HG02973 (cell line): Measurements from ENCODE around the gene ZNF415.
"Not testable (repeated sequence)": the region's sequence is repeated elsewhere in the genome, so short reads cannot be mapped to it uniquely, and the experiment has no call there.

Experiments
- ATAC-seq: cut with Tn5 transposase; IDR thresholded peaks from one replicate; pipeline ENCODE4 v1.9.1; 2021; ENCODE audit warnings: moderate library complexity; ENCODE audit not compliant: unreplicated experiment

Gene ZNF415

DNA sequence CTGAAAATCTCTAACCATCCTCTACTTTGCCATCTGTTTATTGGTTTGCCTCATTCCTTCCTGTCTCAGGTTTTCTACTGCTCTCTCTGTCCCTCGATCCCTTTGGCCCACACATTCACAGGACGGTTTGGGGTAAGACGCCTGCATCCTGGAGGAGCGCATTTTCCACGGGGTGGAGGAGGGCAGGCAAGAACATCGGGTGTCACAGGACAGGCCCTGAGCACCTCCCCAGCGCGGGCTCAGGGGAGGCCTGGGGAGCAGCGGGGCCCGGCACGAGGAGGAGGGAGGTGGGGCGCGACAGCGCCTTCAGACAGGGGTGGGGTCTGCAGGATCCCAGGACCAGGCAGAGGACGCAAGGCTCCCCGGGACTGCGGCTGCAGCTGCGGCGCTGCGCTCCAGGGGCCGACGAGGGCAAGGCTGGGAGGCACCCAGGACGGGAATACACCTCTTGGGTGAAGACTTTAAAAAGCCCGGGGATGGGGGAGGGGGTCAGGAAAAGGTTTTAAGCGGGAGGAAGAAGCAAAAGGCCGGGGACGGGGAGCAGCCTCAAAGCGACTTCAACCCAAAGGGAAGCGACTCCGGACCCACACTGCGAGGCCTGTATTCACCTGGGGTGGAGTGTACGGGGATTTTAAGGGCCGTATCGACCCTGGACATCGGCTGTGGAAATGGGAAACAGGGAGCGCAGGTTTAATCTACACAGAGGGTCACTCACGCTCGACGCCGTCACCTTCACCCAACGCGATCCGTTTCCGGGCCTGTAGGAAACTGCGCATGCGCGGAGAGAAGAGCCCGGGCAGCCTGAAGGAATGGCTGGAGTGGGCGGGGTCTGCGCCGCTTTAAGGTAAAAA is at the start of gene ZNF415:
Gene ZNF415 (minus strand): TSS at position 770 of the 851 bp plus-strand sequence. CDS start 10,234 bp downstream, outside the sequence.
- no peak for ATAC-seq

DNA sequence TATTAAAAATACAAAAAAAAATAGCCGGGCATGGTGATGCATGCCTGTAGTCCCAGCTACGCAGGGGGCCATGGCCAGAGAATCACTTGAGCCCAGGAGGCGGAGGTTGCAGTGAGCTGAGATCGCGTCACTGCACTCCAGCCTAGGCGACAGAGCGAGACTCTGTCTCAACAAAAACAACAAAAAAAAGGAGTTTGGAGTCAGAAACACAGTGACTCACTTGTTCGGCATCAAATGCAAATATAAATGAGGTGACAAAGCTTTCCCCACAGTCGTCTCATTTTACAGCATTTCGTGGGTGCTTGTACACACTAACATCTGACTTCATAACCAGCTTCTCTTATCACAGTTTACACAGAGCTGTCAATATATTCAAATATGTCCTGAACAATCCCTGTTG is 49.5 kb upstream of the ZNF415 start:
- no peak for ATAC-seq

DNA sequence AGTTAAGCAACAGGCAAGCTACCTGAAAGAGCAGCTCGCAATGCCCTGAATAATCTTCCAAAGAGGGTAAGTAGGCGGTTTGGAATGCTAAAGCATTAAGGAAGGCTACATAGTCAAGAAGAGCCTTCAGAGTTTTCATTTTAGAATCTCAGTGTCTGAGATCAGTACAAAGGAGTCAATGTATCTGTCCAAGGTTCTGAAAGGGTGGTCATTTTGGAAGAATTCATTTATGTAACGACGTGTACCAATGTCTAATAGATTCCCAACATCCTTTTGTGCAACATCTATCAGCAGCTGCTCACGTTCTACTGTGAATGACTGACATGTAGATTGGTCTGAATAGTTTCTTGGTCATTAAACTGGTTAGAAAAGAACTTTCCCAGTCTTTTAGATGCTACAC is 45.3 kb upstream of the ZNF415 start:
- ATAC-seq, result no peak

DNA sequence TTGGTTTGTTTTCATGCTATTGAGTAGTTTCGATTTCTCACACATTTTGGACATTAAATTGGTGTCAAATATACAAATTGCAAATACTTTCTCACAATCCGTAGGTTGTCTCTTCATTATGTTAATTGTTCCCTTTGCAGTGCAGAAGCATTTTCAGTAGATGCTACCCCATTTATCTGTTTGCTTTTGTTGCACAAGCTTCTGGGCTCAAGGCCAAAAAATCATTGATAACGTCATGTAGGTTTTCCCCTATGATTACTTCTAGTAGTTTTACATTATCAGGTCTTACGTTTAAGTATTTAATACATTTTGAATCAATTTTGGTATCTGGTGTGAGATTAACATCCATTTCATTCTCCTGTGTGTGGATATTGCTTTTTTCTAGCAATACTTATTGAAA is 40.2 kb upstream of the ZNF415 start:
- no peak for ATAC-seq

DNA sequence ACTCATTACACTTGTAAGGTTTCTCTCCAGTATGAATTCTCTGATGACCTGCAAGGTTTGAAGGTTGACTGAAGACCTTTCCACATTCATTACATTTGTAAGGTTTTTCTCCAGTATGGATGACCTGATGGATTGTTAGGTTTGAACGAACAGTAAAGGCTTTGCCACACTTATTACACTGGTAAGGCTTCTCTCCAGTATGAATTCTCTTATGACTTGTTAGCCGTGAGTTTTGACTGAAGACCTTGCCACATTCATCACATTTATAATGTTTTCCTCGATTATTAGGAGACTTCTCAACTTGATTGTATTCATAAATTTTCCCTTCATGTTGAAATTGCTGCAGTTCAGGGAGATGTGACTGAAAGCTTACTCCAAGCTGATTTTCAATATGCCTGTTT is 33.0 kb upstream of the ZNF415 start:
- ATAC-seq, result no peak

DNA sequence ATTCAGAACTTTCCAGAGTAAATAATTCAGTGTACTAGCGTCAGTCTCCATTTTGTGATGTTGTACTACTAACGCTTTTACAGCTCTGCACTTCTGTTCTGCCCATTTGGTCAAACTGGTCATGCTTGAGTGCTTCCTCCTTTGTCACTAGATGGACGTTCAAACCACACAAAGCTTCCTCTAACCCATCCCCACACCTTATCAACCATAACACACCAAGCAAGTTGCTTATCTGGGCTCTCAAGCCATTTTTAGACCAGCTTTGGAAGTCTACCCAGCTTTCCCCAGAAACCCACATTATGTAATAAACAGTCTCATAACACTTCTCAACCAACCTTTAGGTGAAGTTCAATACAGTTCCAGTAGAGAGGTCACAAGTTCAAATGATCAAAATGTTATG is 28.4 kb upstream of the ZNF415 start:
- no peak for ATAC-seq

DNA sequence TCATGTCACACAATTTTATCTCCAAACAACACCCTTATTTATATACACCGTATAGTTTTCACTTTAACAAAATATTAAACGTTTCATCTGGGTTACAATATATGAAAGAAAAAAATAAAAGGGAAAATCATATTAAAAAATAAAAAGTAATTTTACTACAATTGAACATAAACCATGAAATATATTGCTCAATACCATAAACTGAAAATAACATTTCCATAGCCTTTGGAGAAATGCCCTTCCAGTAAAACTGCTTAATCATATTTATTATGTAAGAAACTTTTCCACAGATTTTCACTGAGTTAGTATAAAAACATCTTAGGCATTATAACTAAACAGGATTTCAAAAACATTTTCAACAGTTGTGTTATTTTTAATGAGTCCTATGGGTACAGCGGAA is 27.6 kb upstream of the ZNF415 start:
- ATAC-seq, result no peak

DNA sequence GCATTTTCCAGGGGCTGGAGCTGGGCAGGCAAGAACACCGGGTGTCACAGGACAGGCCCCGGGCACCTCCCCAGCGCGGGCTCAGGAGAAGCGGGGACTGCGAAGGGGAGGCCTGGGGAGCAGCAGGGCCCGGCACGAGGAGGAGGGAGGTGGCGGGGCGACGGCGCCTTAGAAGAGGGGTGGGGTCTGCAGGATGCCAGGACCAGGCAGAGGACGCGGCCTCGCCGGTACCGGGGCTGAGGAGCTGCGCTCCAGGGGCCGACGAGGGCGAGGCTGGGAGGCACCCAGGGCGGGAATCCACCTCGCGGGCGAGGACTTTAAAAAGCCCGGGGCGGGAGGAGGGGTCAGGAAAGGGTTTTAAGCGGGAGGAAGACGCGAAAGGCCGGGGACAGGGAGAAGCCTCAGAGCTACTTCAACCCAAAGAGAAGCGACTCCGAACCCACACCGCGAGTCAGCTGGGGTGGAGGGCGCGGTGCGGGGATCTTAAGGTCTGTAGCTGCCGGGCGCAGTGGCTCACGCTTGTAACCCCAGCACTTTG is 25.5 kb upstream of the ZNF415 start:
- no peak for ATAC-seq

DNA sequence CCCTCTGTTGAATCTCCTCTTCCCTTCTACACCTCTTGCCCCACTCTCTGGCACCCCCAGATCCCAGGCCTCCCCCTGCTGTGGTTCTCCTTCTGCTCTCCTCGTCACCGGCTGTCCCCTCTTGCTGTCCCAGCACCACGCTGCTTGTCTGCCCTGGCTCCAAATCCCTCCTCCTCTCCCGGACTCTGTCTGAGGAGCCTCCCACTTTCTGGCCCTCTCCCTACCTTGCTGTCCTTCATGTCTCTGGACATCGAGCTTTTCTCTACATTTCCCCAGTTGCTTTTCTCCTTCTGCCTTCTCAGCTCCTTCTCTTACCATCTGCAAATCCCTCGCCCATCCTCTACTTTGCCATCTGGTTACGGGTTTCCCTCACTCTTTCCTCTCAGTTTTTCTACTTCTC is 24.9 kb upstream of the ZNF415 start:
- ATAC-seq, result no peak

DNA sequence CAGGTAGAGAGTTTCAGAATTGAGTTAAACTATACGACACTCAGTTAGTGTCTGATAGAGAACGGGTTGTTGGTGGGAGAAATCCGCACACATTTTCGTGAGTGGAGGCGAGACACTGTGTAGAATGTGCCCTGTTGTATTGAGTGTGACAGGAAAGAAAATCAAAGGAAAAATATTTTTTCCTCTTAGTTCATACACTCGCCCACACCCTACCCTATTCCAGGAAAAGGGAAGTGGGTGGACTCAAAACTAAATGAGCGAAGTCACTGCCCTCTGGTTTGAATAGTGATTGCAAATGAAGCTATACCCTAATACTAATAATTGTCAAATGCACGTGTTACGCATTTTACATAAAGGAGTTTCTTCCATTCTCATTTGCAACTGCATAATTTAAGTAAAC is 24.1 kb upstream of the ZNF415 start:
- no peak for ATAC-seq

DNA sequence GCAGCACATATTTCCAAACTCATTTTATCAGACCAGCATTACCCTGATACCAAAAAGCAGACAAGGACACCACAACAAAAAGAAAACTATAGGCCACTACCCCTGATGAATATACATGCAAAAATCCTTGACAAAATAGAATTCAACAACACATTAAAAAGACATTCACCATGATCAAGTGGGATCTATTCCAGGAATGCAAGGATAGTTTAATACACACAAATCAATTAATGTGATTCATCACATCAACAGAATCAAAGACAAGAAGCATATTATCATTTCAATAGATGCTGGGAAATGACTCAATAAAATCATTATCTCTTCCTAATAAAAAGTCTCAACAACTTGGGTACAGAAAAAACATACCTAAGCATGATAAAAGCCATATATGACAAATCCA is 14.9 kb upstream of the ZNF415 start:
- no peak for ATAC-seq

DNA sequence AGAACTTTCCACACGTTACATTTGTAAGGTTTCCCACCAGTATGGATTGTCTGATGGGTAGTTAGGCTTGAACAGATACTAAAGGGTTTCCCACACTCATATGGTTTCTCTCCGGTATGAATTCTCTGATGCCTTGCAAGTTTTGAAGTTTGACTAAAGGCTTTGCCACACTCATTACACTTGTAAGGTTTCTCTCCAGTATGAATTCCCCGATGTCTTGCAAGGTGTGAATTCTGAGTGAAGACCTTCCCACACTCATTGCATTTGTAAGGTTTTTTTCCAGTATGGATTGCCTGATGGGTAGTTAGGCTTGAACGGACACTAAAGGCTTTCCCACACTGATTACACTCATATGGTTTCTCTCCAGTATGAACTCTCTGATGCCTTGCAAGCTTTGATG is 7.6 kb upstream of the ZNF415 start:
- ATAC-seq, result no peak

DNA sequence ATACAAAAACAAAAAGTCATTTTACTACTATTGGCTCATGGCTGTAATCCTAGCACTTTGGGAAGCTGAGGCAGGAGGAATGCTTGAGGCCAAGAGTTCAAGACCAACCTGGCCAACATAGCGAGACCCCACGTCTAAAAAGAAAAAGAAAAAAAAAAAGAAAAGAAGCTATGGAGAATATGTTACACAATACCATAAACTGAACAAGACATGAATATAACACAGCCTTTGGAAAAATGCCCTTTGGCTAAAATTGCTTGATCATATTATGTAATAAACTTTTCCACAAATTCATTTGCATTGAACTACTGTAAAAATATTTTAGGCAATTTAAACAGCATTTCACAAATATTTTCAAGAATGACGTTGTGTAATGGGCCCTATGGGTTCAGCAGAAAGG is 3.7 kb upstream of the ZNF415 start:
- ATAC-seq, result no peak

DNA sequence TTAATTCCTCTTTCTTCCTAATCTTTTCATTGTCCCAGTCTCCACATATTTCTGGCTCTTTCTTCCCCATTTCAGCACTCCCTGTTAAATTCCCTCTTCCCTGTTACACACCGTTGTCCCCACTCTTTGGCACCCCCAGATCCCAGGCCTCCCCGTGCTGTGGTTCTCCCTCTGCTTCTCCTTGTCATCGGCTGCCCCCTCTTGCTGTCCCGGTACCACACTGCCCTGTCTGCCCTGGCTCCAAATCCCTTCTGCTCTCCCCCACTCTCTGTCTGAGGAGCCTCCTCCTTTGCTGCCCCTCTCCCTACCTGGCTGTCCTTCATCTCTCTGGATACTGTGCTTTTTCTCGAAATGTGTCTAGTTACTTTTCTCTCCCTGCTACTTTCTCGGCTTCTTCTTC is 983 bp downstream of the ZNF415 start:
- no peak for ATAC-seq

DNA sequence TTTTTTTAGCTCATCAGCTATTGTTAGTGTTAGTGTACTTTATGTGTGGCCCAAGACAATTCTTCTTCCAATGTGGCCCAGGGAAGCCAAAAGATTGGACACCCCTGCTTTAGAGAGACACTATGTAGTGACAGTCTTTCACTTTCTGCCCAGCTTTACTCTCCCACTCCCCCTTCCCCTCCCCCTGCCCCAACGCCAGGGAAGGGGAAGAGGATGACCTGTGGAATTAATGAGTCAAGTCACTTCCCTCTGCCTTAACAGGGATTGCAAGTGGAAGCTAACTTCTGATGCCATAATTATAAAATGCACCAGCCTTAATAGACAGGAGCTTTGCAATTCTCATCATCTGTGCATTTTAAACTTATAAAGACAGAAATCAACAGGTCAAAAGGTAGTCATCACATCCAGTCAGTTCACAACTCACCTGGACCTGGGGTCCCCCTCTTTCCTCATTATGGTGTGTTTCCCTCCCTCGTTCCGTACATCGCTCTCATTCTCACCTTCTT is 1.6 kb downstream of the ZNF415 start:
- ATAC-seq, result no peak

DNA sequence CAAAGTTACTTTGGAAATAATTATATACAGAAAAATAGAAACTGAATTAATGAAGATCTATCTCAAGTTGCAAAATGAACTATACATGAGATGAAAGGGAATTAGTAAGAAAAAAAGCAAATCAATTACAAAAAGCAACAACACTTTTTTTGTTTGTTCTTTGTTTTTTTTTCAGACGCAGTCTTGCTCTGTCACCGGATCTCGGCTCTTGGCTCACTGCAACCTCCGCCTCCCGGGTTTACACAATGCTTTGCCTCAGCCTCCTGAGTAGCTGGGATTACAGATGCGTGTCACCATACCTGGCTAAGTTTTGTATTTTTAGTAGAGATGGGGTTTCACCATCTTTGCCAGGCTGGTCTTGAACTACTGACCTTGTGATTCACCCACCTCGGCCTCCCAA is 2.2 kb downstream of the ZNF415 start:
- no peak for ATAC-seq

DNA sequence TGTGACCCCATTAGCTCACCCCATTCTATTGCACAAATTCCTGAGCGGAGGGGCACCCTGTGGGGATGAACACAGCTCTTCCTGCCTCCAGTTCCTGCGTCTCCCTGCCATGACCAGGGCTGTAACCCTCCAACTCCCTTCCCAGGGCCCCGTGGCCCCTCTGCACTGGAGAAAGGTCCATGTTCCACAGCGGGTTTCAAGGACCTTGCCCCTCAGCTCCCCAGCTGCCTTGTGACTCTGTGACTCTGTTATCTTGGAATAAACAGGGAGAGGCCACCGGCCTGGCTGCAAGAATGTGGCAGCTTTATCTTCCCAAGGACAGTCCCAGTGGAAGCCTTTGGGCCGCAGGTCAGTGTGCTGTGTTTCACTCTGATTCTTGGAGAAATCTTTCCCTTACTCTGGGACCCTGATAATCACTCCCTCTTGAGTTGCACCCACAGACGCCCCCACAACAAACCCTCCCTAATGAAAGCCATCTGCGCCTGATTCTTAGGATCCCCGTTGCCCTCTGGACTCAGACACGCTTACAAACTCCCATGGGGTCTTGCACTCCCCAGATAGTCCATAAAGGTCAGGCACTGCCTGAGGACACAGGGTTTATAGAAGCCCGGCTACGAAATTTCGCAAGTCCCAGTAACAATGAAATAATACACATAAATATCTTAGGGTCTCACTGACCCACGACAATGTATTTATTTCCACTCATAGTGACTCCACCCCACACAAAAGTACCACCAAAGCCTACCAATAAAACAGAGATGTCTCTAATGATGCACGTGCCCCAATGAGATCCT is 5.8 kb downstream of the ZNF415 start:
- ATAC-seq, result not testable (repeated sequence)

DNA sequence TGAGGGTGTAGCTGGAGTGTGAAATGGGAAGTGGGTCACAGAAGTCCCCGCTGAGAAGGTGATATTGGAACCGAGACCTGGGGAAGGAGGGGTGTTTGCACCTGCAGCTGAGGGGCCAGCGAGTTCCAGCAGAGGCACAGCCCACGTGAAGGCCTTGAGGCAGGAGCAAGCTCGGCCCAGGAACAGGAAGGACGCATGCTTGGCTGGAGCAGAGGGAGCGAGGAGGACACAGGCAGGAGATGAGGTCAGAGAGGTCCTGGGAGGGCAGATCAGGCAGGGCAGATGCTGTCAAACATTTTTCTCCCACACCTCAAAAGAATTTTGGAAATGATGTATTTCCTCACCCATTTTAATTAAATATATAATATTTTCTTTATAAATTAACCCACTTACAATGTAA is 9.3 kb downstream of the ZNF415 start:
- no peak for ATAC-seq

DNA sequence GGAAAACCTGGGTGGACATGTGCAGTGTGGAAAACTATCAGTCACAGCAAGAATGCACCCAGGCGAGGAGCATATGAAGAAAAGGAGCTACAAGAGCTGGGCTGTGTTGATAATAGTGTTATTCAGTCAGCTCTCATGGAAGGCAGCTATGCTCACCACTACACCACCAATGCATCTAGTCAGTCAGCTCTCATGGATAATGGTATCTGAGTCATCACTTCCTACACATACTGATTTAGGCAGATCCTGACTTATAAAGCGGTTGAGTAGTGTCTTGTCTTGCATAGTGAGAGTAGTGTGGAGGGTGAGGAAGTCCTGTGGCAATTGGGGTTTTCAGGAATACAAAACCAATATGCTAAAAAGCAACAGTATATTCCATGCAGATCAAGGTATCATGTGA is 20.4 kb downstream of the ZNF415 start:
- ATAC-seq, result no peak

DNA sequence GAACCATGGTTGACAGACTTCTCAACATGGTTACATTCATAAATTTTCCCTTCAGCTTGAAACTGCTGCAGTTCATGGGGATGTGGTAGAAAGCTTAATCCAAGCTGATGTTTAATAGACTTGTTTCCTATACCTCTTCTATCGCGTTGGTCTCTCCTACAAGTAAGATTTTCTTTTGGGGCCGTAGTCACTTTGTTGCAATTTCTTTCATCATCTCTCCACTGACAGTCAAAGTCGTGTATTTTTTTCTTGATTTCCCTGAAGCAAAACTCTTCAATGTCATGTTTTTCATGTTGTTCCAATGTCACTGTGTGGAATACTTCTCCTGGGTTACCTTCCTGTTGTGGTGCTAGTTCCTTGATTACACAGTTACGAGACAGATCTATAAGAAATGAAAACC is 23.2 kb downstream of the ZNF415 start:
- no peak for ATAC-seq

DNA sequence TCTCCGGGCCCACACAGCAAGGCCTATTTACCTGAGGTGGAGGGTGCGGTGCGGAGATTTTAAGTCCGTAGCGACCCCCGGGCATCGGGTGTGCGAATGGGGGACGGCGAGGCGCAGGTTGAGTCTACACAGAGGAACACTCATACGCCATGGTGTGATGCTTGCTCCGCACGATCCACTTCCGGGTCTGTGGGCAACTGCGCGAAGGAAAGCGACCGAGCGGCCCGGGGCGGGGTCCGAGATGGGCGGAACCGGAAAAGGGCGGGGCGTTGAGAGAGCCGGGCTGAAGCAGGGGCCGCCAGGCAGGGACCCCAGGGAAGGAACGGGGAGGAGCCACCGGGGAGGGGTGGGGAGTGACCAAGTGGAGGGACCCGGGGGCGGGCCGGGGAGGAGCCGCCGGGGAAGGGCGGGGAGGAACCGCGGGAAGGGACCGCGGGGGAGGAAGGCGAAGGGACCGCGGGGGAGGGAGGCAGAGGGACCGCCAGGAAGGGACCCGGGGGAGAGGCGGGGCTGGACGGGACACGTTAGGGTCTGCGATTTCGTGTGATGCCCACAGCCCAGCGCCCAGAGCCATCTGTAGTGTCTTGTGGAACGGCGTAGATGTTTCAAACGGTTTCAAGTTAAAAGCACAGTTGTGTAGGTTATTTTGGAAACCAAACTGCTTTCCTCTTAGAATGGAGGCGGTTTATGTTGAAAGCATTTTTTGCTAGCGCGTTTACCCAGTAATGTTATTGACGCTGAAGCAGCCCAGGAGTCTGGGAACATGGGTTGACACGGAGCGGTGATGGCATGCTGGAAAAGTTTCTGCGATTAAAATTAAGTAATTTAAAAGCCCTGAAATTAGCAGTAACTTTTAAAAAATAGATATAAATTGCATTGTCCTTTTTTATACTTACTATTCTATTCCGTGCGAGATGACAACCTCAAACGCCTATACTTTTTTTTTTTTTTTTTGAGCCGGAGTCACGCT is 29.2 kb downstream of the ZNF415 start, which contains the start of gene ZNF160:
Gene ZNF160 (minus strand): TSS at position 189 of the 970 bp plus-strand sequence. CDS start 17,146 bp downstream, outside the sequence.
- peak; percentile 92 for ATAC-seq
